Neural progenitor cell (in vitro differentiated cells): ENCODE measurements around the gene C2orf76. TPM values are rescaled to one million over a fixed set of nuclear protein-coding genes. Genes with fewer than 3 reads are reported as not detected.

ENCODE experiments used
- DNase-seq: peaks from one replicate; pipeline ENCODE4 v3.0.0-alpha.2; 2016; ENCODE audit warnings: low spot score
- H2AFZ ChIP-seq: fragments of 200-600 bp; sonication (generic); replicated peaks from 2 replicates; pipeline ENCODE4 v1.6.1; 2016; ENCODE audit warnings: antibody characterized with exemption
- H3F3A ChIP-seq: fragments of 200-600 bp; sonication (generic); 2 replicates; pipeline ENCODE4 v1.6.1; 2016; ENCODE audit warnings: antibody characterized with exemption, low read depth
- H3K27ac ChIP-seq: fragments of 200-600 bp; sonication (generic); 2 replicates; pipeline ENCODE4 v1.5.1; 2016; ENCODE audit warnings: mild to moderate bottlenecking
- H3K27me3 ChIP-seq: fragments of 200-600 bp; sonication (generic); 2 replicates; pipeline ENCODE4 v1.6.1; 2016; ENCODE audit warnings: mild to moderate bottlenecking, moderate library complexity
- H3K36me3 ChIP-seq: fragments of 200-600 bp; sonication (generic); 2 replicates; pipeline ENCODE4 v1.5.1; 2016
- H3K4me1 ChIP-seq: fragments of 200-600 bp; sonication (generic); 2 replicates; pipeline ENCODE4 v1.6.1; 2016; ENCODE audit warnings: mixed run types
- H3K4me2 ChIP-seq: fragments of 200-600 bp; sonication (generic); 2 replicates; pipeline ENCODE4 v1.6.1; 2016
- H3K4me3 ChIP-seq: fragments of 200-600 bp; sonication (generic); 2 replicates; pipeline ENCODE4 v1.5.1; 2016
- H3K79me2 ChIP-seq: fragments of 200-600 bp; sonication (generic); 2 replicates; pipeline ENCODE4 v1.6.1; 2016; ENCODE audit warnings: low read depth
- H3K9ac ChIP-seq: fragments of 200-600 bp; sonication (generic); 2 replicates; pipeline ENCODE4 v1.6.1; 2016
- H3K9me3 ChIP-seq: fragments of 200-600 bp; sonication (generic); 2 replicates; pipeline ENCODE4 v1.5.1; 2016; ENCODE audit warnings: low read depth
- H4K20me1 ChIP-seq: fragments of 200-600 bp; sonication (generic); 2 replicates; pipeline ENCODE4 v1.6.1; 2016; ENCODE audit warnings: low read depth
- H3K27ac Mint-ChIP-seq: 3 replicates; pipeline ENCODE4 v1.8.0; 2021; ENCODE audit warnings: mixed read lengths
- H3K27me3 Mint-ChIP-seq: 2 replicates; pipeline ENCODE4 v1.8.0; 2022; ENCODE audit warnings: low read depth, mild to moderate bottlenecking, inconsistent platforms, moderate library complexity, mixed read lengths; ENCODE audit not compliant: insufficient read depth
- H3K36me3 Mint-ChIP-seq: 3 replicates; pipeline ENCODE4 v1.8.0; 2021; ENCODE audit warnings: mixed read lengths
- H3K4me1 Mint-ChIP-seq: 3 replicates; pipeline ENCODE4 v1.8.0; 2021; ENCODE audit warnings: mixed read lengths
- H3K4me3 Mint-ChIP-seq: 3 replicates; pipeline ENCODE4 v1.8.0; 2021; ENCODE audit warnings: mild to moderate bottlenecking, moderate library complexity, mixed read lengths
- H3K9me3 Mint-ChIP-seq: 3 replicates; pipeline ENCODE4 v1.8.0; 2020; ENCODE audit warnings: mixed read lengths
- EZH2 ChIP-seq: fragments of 200-600 bp; sonication (generic); IDR thresholded peaks from 2 replicates; pipeline ENCODE4 v1.6.1; 2017; ENCODE audit warnings: antibody characterized with exemption, mild to moderate bottlenecking, moderate library complexity
- EZH2phosphoT487 ChIP-seq: fragments of 200-600 bp; sonication (generic); IDR thresholded peaks from 2 replicates; pipeline ENCODE4 v1.6.1; 2017; ENCODE audit warnings: antibody characterized with exemption
- total RNA-seq: library from RNA; depleted of rRNA; stranded (reverse); fragments of >200 nt; gene quantifications from 2 replicates; pipeline ENCODE4 v1.2.3, GENCODE V29; 2015; ENCODE audit warnings: low replicate concordance
- TF ChIP-seq, protein P1 (sequence below): fragments of 200-600 bp; sonication (generic); IDR thresholded peaks from 2 replicates; pipeline ENCODE4 v1.5.1; 2017; ENCODE audit warnings: antibody characterized with exemption, mild to moderate bottlenecking

Gene C2orf76
- total RNA-seq, 1 donor from 2014 or later: 16.8 TPM

DNA sequence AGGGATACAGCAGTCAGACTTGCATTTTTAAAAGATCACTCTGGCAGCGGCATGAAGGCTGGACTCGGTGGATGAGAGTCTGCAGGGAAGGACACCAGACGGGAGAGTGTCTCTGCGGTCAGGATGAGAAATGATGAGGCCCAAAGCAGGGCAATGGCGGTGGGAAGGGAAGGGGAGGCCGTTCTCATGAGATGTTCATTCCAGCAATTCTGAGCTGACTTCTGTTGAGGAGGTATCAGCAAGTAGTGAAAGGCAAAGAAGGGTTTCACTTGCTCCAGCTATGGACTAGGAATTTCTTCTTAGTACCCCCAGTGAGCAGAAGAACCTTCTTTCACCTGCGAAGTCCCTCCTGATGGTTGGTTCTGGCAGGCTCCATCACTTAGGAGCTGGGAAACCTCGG lies 80.0 kb downstream of the C2orf76 start:
- no peak overlapping the region for H3K9ac ChIP-seq
- H3K9me3 Mint-ChIP-seq: no peaks in the 10 kb centered on the region
- H3K4me1 ChIP-seq: no peaks in the 10 kb centered on the region
- no peaks in the 10 kb centered on the region for H3K36me3 ChIP-seq
- H3K27ac ChIP-seq: no peak overlapping the region
- no peak overlapping the region for H3K4me3 Mint-ChIP-seq
- H3K4me3 ChIP-seq: no peak overlapping the region
- no peaks in the 10 kb centered on the region for H3K27me3 ChIP-seq
- DNase-seq: no peak
- H3K4me1 Mint-ChIP-seq: peaks cover 2% of the 10 kb centered on the region
- TF ChIP-seq EZH2 (no peak), EZH2phosphoT487 (no peak)
- TF ChIP-seq, protein P1, sequence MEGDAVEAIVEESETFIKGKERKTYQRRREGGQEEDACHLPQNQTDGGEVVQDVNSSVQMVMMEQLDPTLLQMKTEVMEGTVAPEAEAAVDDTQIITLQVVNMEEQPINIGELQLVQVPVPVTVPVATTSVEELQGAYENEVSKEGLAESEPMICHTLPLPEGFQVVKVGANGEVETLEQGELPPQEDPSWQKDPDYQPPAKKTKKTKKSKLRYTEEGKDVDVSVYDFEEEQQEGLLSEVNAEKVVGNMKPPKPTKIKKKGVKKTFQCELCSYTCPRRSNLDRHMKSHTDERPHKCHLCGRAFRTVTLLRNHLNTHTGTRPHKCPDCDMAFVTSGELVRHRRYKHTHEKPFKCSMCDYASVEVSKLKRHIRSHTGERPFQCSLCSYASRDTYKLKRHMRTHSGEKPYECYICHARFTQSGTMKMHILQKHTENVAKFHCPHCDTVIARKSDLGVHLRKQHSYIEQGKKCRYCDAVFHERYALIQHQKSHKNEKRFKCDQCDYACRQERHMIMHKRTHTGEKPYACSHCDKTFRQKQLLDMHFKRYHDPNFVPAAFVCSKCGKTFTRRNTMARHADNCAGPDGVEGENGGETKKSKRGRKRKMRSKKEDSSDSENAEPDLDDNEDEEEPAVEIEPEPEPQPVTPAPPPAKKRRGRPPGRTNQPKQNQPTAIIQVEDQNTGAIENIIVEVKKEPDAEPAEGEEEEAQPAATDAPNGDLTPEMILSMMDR: no peak
- H3K4me2 ChIP-seq: no peak overlapping the region
- H3K36me3 Mint-ChIP-seq: no peaks in the 10 kb centered on the region
- no peaks in the 10 kb centered on the region for H3K9me3 ChIP-seq
- no peak overlapping the region for H3K27ac Mint-ChIP-seq
- H3K79me2 ChIP-seq: no peaks in the 10 kb centered on the region
- H3K27me3 Mint-ChIP-seq: peaks cover 2% of the 10 kb centered on the region
- no peak overlapping the region for H2AFZ ChIP-seq
- H3F3A ChIP-seq: no peaks in the 10 kb centered on the region
- no peaks in the 10 kb centered on the region for H4K20me1 ChIP-seq

DNA sequence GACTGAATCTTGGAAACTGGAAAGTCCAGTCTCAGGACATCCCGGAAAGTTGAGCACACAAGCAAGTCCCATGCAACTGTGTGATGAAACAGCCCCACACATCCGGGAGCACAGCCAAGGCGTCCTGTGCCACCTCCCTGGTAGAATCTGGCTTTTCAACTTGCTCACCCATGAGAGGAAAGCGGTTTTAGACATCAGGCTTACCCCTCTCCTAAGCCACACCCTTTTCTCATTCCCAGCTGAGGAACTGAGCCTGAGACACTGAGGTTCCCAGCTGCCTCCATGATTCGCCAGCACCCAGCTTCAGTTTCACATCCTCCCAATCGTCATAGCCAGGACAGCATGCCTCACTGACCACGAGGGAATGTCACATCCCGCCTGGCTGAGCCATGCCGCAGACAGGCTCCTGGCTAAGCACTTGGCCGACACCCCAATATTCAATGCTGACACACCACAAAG lies 82.7 kb downstream of the C2orf76 start:
- no peaks in the 10 kb centered on the region for H3F3A ChIP-seq
- no peaks in the 10 kb centered on the region for H3K9me3 Mint-ChIP-seq
- peaks cover 2% of the 10 kb centered on the region for H3K27me3 Mint-ChIP-seq
- TF ChIP-seq EZH2phosphoT487 (no peak), EZH2 (no peak)
- TF ChIP-seq, protein P1: no peak
- H3K36me3 ChIP-seq: no peaks in the 10 kb centered on the region
- no peak overlapping the region for H3K27ac Mint-ChIP-seq
- H3K9ac ChIP-seq: no peak overlapping the region
- H4K20me1 ChIP-seq: no peaks in the 10 kb centered on the region
- DNase-seq: no peak
- H3K4me3 Mint-ChIP-seq: no peak overlapping the region
- H2AFZ ChIP-seq: no peak overlapping the region
- peaks cover 2% of the 10 kb centered on the region for H3K4me1 Mint-ChIP-seq
- H3K36me3 Mint-ChIP-seq: no peaks in the 10 kb centered on the region
- no peak overlapping the region for H3K27ac ChIP-seq
- H3K79me2 ChIP-seq: no peaks in the 10 kb centered on the region
- H3K4me1 ChIP-seq: no peaks in the 10 kb centered on the region
- H3K27me3 ChIP-seq: no peaks in the 10 kb centered on the region
- no peak overlapping the region for H3K4me2 ChIP-seq
- no peaks in the 10 kb centered on the region for H3K9me3 ChIP-seq
- H3K4me3 ChIP-seq: no peak overlapping the region

DNA sequence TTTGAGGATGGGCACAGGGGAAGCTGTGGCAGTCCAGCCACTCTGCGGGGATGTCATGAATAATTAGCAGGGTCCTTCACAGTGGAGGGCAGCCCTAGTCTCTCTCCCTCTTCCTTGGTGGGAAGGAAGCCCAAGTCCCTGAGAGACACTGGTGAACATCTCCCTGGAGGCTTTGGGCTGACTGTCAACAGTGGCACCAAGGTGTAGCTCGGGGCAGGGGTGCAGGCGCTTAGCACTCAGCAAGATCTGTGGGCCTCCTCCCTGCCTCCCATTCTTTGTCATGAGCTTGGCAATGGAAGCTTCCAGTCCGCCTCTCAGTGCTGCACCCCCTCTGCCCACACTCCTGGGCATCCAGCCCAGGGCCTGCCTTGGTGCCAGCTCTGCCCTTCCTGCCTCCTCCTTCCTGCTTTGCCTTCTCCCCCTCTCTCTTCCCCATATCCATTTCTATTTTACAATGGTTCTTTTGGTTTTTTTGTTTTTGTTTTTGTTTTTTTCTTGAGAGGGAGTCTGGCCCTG lies 83.6 kb downstream of the C2orf76 start:
- no peaks in the 10 kb centered on the region for H3K9me3 ChIP-seq
- H2AFZ ChIP-seq: no peak overlapping the region
- H3K27me3 ChIP-seq: no peaks in the 10 kb centered on the region
- no peaks in the 10 kb centered on the region for H3K36me3 Mint-ChIP-seq
- H3K4me1 ChIP-seq: no peaks in the 10 kb centered on the region
- H3F3A ChIP-seq: no peaks in the 10 kb centered on the region
- H3K9ac ChIP-seq: no peak overlapping the region
- peaks cover 2% of the 10 kb centered on the region for H3K4me1 Mint-ChIP-seq
- H3K27ac Mint-ChIP-seq: no peak overlapping the region
- no peak for TF ChIP-seq EZH2
- TF ChIP-seq EZH2phosphoT487: no peak
- TF ChIP-seq, protein P1: no peak
- no peak overlapping the region for H3K4me3 ChIP-seq
- no peak overlapping the region for H3K27ac ChIP-seq
- H3K27me3 Mint-ChIP-seq: peaks cover 2% of the 10 kb centered on the region
- H3K4me2 ChIP-seq: no peak overlapping the region
- no peaks in the 10 kb centered on the region for H3K36me3 ChIP-seq
- H3K4me3 Mint-ChIP-seq: no peak overlapping the region
- DNase-seq: no peak
- no peaks in the 10 kb centered on the region for H4K20me1 ChIP-seq
- no peaks in the 10 kb centered on the region for H3K9me3 Mint-ChIP-seq
- no peaks in the 10 kb centered on the region for H3K79me2 ChIP-seq
